ENCODE results near the gene ING3. TPM values are rescaled to one million over a fixed set of nuclear protein-coding genes. Genes with fewer than 3 reads are reported as not detected.

ING3 gene
- total and polyA plus RNA-seq, 9 of the 15 experiments (the other 6 are each of a cell fraction or from before 2014, with no cell fraction given): 22.8 to 233 (median 50.4) TPM

DNA sequence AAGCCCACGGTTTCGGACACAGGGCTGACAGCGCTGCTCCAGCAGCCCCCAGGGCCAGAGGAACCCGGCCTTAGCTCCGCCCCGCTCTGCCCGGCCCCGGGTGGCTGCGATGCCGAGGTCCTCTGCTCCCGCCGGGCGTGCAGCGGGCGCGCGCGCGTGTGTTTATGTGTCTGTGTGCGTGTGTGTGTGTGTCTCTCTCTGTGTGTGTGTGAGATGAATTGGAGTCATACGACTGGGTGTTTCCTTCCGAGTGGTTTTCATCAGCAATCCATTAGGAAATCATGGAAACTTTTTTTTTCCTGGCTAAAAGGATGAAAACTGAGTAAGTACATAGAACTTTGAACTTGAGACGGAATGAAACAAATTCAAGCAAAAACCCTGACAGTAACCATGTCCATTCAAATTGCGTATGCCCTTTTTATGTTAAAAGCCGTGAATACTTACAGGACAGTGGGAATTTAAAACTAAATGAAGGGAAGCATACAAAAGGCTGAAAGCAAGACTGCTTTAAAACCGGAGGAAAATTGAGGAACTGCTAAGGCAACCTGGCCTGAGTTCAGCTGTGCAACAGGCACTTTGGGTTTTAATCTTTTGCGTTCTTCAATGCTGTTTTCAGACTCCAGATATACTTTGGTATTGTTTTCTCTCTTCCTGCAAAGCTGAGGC, 38.1 kb downstream of the ING3 start, which contains the start of gene CPED1 (continued):
- TF ChIP-seq, protein P1, sequence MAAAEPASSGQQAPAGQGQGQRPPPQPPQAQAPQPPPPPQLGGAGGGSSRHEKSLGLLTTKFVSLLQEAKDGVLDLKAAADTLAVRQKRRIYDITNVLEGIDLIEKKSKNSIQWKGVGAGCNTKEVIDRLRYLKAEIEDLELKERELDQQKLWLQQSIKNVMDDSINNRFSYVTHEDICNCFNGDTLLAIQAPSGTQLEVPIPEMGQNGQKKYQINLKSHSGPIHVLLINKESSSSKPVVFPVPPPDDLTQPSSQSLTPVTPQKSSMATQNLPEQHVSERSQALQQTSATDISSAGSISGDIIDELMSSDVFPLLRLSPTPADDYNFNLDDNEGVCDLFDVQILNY (CRISPR knock-in tag; IDR thresholded peaks at IDR 0.05): no peak
- no peak for TF ChIP-seq CBX5 (IDR thresholded peaks at IDR 0.05; ENCODE audit: borderline replicate concordance, low read depth)
- TF ChIP-seq SP2 (IDR thresholded peaks at IDR 0.05; ENCODE audit: extremely low read depth, low read depth, low read length, poor library complexity, severe bottlenecking): no peak
- TF ChIP-seq, protein P2, sequence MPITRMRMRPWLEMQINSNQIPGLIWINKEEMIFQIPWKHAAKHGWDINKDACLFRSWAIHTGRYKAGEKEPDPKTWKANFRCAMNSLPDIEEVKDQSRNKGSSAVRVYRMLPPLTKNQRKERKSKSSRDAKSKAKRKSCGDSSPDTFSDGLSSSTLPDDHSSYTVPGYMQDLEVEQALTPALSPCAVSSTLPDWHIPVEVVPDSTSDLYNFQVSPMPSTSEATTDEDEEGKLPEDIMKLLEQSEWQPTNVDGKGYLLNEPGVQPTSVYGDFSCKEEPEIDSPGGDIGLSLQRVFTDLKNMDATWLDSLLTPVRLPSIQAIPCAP (CRISPR knock-in tag; IDR thresholded peaks at IDR 0.05; ENCODE audit: borderline replicate concordance): peak; percentile 15; the same call in 1 of the 2 replicates
- TF ChIP-seq, protein P3, sequence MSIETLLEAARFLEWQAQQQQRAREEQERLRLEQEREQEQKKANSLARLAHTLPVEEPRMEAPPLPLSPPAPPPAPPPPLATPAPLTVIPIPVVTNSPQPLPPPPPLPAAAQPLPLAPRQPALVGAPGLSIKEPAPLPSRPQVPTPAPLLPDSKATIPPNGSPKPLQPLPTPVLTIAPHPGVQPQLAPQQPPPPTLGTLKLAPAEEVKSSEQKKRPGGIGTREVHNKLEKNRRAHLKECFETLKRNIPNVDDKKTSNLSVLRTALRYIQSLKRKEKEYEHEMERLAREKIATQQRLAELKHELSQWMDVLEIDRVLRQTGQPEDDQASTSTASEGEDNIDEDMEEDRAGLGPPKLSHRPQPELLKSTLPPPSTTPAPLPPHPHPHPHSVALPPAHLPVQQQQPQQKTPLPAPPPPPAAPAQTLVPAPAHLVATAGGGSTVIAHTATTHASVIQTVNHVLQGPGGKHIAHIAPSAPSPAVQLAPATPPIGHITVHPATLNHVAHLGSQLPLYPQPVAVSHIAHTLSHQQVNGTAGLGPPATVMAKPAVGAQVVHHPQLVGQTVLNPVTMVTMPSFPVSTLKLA (conservative IDR thresholded peaks at IDR 0.05): peak; percentile 92 to 96
- TF ChIP-seq ATF7 (IDR thresholded peaks at IDR 0.05): peak; percentile 27
- TF ChIP-seq, protein P4, sequence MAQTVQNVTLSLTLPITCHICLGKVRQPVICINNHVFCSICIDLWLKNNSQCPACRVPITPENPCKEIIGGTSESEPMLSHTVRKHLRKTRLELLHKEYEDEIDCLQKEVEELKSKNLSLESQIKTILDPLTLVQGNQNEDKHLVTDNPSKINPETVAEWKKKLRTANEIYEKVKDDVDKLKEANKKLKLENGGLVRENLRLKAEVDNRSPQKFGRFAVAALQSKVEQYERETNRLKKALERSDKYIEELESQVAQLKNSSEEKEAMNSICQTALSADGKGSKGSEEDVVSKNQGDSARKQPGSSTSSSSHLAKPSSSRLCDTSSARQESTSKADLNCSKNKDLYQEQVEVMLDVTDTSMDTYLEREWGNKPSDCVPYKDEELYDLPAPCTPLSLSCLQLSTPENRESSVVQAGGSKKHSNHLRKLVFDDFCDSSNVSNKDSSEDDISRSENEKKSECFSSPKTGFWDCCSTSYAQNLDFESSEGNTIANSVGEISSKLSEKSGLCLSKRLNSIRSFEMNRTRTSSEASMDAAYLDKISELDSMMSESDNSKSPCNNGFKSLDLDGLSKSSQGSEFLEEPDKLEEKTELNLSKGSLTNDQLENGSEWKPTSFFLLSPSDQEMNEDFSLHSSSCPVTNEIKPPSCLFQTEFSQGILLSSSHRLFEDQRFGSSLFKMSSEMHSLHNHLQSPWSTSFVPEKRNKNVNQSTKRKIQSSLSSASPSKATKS (CRISPR knock-in tag; IDR thresholded peaks at IDR 0.05): no peak
- TF ChIP-seq SIN3B (IDR thresholded peaks at IDR 0.05; ENCODE audit: low read depth): no peak
- TF ChIP-seq NRF1 (conservative IDR thresholded peaks at IDR 0.05 in 1 of 2, IDR thresholded peaks at IDR 0.05 in 1 of 2): peak; percentile 74 to 78
- 0 out of 2 replicates have a peak, but pooled peaks have one; percentile 50 for TF ChIP-seq ZNF707 (CRISPR knock-in tag; conservative IDR thresholded peaks at IDR 0.05)
- TF ChIP-seq TARDBP (IDR thresholded peaks at IDR 0.05): no peak; the same call in 1 of the 2 replicates
- TF ChIP-seq RBFOX2 (IDR thresholded peaks at IDR 0.05; ENCODE audit: low read depth, low read length): peak; percentile 79
- no peak for TF ChIP-seq MIER1 (IDR thresholded peaks at IDR 0.05; ENCODE audit: low read depth)
- TF ChIP-seq PHB (CRISPR knock-in tag; IDR thresholded peaks at IDR 0.05): no peak
- TF ChIP-seq, protein P5, sequence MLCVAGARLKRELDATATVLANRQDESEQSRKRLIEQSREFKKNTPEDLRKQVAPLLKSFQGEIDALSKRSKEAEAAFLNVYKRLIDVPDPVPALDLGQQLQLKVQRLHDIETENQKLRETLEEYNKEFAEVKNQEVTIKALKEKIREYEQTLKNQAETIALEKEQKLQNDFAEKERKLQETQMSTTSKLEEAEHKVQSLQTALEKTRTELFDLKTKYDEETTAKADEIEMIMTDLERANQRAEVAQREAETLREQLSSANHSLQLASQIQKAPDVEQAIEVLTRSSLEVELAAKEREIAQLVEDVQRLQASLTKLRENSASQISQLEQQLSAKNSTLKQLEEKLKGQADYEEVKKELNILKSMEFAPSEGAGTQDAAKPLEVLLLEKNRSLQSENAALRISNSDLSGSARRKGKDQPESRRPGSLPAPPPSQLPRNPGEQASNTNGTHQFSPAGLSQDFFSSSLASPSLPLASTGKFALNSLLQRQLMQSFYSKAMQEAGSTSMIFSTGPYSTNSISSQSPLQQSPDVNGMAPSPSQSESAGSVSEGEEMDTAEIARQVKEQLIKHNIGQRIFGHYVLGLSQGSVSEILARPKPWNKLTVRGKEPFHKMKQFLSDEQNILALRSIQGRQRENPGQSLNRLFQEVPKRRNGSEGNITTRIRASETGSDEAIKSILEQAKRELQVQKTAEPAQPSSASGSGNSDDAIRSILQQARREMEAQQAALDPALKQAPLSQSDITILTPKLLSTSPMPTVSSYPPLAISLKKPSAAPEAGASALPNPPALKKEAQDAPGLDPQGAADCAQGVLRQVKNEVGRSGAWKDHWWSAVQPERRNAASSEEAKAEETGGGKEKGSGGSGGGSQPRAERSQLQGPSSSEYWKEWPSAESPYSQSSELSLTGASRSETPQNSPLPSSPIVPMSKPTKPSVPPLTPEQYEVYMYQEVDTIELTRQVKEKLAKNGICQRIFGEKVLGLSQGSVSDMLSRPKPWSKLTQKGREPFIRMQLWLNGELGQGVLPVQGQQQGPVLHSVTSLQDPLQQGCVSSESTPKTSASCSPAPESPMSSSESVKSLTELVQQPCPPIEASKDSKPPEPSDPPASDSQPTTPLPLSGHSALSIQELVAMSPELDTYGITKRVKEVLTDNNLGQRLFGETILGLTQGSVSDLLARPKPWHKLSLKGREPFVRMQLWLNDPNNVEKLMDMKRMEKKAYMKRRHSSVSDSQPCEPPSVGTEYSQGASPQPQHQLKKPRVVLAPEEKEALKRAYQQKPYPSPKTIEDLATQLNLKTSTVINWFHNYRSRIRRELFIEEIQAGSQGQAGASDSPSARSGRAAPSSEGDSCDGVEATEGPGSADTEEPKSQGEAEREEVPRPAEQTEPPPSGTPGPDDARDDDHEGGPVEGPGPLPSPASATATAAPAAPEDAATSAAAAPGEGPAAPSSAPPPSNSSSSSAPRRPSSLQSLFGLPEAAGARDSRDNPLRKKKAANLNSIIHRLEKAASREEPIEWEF (CRISPR knock-in tag; IDR thresholded peaks at IDR 0.05): no peak
- TF ChIP-seq RCOR1 (IDR thresholded peaks at IDR 0.05; ENCODE audit: borderline replicate concordance in 1 of 2, low read depth in 2 of 2, low read length in 2 of 2): peak in 1 of 2 experiments; percentile 48; a peak in 2 of 4 replicates
